GM18499 (cell line): ENCODE results near the gene TPO.
"Not testable (repeated sequence)": the region's sequence is repeated elsewhere in the genome, so short reads cannot be mapped to it uniquely, and the experiment has no call there.

Experiments used
- ATAC-seq: cut with Tn5 transposase; IDR thresholded peaks from one replicate; pipeline ENCODE4 v1.9.1; 2021; ENCODE audit warnings: moderate number of reproducible peaks; ENCODE audit not compliant: insufficient read depth, unreplicated experiment

Gene TPO

DNA sequence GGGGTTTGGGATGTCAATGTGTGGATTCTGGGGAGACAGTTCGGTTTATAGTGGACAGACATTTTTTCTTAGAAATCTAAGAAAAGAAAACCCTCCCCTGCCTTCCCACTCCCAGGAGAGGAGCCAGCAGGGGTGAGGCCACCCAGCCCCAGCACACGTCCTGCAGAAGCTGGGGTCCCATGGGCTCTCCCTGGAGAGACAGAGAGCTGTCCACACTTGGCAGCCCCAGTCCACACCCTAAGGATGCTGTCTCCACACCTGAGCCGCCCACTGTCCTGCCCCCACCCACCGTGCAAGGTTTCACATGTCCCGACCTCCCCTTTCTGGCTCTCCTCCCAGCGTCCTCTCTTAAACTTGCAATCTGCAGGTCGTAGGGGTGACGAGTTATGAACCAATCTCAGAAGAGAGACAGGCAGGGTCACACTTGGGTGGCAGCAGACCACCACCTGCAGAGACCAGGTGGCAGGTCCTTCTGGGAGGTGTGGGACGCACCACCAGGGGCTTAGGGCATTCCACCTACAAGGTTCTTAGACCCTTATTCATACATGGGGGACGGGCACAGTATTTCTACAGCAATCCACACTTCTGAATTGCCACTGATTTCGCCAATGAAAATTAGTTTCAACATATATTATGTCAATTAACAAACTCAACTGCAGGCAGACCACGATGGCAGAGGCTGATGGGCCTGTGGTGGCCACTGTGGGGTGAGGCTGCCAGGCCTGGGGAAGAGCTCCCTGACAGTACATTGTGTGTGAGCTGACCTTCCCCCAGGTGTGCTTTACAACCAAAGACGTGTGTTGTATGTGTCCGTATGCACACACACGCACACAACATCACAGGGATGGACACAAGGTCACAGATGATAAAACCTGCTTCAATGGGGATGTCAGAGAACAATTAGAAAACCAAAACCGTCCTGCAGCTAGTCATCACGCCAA lies 158.5 kb downstream of the TPO start:
- ATAC-seq, result no peak

- no peak for ATAC-seq
These were observed 159.4 kb downstream of the TPO start for GRCh38 chr2:1572638-1573037.

DNA sequence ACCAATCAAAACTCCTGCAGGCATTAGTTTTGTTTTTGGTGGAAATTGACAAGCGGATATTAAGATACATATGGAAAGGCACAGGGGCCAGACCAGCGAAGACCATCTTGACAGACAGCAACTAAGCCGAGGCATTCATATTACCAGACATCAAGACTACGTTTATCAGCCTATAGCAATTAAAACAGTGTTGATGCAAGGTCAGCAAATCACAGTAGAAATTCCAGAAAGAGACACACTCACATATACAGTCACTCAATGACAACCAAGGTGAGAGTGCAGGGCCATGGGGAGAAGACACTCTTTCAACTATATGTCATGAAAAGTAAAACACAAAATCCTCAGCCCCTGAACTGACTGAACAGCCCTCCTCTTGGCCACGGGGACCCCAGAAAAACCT lies 164.6 kb downstream of the TPO start:
- ATAC-seq, result no peak

- not testable (repeated sequence) for ATAC-seq
These were observed 168.1 kb downstream of the TPO start for GRCh38 chr2:1581257-1581964.

DNA sequence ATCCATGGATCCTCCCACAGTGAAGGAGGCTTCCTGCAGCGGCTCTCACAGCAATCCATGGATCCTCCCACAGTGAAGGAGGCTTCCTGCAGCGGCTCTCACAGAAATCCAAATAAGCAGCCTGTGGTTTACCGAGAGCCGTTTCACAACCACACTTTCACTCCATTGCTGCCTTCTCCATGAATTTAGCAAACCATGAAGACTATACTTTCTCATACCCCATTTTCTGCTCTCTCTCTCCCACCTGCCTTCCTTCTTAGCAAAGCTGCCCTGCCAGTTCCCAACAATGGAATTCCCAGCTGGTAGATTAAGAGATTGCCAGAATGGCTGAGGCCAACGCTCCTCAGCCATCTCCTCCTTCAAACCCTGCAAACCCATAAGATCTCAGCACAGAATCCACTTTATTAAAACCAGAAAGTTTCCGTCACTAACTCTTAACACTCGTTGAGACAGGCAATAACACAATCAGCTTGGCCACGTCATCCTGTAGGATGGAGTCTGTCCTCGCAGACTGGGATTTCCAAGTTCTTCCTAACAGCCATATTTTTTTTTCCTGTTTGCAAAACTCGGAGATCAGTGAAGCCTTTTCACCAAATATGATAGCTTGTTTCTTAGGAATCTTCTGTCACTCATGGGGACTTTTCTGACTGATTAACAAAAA lies 168.8 kb downstream of the TPO start:
- ATAC-seq, result no peak

DNA sequence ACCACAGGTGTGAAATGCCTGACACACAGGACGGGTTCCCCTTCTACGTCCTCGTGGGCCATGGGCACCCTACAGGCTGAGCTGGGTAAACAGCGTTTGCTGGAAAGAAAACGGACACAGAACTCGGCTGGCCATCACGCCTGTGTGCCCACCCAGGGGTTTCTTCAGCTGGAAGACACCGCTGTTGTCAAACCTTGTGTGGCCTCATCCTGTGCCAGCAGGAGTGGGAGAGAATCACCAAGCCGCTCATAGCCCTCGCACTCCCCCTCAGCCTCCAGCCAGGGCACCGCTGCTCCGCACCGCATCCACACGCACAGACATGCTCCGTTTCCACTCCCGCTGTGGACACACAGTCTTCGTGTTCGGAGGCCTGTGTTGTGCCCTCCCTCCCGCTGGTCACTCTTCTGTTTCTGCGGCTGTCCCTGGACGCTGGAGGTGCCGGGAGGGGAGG lies 169.7 kb downstream of the TPO start:
- ATAC-seq, result no peak

GRCh38 chr2:1584051-1584531 lies 170.8 kb downstream of the TPO start:
- no peak for ATAC-seq

- ATAC-seq, result no peak
These were observed 171.6 kb downstream of the TPO start for GRCh38 chr2:1584691-1585485.

DNA sequence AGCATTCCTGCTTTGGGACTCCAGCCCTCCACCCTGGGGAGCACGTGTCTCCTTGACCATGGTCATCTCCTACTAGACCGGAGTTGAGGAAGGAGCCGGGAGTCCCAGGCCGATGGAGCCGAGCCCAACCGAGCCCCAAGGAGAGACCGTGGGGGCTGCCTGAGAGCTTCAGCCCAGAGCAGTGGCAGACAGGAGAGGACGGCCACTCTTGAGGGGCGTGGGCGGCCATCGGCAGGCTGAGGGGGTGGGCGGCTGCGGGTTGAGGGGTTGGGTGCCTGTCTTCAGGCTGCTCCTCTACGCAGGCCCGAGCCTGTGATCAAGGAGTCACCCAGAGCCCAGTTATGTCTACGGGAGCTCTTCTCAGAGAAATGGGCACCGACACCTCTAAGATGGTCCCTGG lies 172.4 kb downstream of the TPO start:
- no peak for ATAC-seq

- ATAC-seq, result no peak
These were observed 173.1 kb downstream of the TPO start for GRCh38 chr2:1586251-1586922.

DNA sequence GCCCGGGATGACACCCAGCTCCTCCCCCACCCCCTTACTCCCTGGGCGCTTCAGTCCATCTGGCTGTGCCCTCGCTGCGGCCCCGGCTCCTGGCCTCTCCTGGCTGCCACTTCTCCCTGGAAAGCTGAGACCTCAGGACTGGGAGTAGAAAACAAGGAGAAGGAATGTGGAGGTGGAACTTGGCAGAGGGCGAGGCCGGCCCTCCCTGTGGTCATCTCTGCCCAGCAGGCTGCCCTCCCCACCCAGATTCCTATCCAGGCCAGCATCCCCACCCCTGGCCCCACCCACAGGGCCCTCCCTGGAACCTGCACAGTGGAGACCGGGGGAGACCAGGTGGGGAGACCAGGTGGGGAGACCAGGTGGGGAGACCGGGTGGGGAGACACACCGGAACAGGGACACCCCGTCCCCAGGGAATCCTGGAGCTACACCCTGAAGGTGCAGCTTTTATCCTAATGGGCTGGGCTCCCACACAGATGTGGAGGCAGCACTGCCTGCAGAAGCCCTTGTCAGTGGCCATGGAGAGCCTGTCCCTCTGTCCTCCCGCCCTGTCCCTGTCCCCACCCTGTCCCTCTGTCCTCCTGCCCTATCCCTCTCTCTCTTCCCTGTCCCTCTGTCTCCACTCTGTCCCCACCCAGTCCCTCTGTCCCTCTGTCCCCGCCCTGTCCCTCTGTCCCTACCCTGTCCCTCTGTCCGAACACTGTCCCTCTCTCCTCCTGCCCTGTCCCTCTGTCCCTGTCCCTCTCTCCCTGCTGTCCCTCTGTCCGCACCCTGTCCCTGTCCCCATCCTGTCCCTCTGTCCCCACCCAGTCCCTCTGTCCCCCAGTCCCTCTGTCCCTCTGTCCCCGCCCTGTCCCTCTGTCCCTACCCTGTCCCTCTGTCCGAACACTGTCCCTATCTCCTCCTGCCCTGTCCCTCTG lies 173.9 kb downstream of the TPO start:
- ATAC-seq, result no peak

GRCh38 chr2:1588051-1588977 lies 175.1 kb downstream of the TPO start:
- ATAC-seq, result no peak

DNA sequence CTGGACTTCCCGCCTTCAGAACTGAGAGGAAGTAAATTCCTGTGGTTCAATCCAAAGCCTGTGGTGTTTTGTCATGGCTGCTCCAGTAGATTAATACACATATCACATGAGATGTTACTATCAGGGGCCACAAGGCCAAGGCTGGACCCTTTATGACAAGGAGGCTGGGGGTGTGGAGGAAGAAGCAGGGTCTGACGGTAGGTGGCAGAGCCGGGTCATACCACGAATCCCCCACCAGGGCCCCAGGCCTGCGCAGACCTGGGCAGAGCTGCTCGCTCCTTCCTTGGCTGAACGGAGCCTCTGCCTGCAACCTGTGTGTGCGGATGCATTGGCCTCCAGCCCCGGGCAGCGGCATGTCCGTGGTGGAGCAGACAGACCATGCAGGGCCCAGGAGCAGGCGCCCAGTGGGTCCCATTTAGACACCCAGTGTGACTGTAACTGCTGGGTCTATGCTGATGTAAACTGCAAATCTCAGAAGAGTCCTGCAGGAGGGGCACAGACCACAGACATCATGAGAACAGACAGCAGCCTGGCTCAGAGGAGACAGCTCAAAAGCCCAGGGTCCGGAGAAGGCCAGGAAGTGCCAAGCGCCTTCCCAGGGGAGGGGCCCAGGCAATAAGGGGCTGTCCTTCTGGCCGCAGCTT lies 175.8 kb downstream of the TPO start:
- no peak for ATAC-seq

DNA sequence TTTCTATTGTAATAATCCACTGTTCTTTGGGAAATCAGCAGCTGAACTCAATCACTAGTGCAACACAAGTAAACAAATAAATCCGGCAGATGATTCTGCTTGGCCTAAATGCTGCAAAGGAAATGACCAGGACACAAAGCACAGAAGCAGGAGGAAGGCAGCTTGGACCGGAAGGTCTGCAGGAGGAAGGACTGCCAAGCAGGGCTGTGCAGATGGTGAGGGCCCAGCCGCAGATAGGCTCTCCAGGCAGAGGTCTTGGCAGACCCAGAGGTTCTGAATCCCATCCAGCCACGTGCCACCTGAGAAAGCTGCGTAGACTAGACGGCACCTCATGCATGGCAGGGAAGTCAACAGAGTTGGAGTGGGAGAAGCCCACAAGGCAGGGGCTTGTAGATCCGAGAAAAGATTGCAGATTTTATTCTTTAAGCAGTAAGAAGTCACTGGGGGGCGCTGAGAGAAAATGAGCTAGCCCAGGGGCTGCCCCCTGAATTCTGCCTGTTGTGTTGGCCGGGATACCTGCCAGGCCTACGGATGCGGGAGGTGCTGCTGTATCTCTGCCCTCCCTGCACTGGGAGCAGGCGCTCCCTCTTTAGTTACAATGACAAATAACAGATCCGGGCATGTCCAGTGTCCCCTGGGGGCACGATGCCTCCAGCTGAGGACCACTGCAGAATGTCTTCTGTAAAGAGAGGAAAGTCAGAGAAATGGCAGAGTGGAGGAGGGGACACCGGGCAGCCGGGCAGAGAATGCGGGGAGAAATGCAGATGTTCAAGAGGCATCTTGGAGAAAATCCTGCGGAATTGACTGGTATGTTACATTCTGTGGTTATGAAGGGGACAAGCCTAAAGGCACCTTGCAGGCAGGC lies 177.6 kb downstream of the TPO start:
- ATAC-seq, result no peak

DNA sequence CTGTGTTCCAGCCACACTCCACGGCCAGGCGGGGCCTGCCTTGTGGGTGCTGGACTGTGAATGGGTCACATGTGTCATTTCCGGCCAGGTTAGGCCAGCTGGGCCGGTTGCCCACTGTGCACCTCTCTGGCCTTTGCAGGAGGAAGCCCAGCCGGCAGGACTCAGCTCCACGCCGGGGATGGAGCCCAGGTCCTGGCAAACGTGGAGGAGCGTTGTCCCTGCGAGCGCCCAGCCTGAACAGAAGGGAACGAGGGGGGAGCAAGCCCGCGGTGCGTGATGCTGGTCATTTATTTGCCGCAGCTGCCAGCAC lies 178.2 kb downstream of the TPO start:
- no peak for ATAC-seq
